WI38 (cell line): Measurements from ENCODE around the gene TLE7.
A peak's percentile ranks its signal among the peaks of the same experiment; 100 is the strongest.

Experiments
- H3K4me3 ChIP-seq: 2 replicates; pipeline ENCODE4 v1.5.1; 2011; ENCODE audit warnings: low read depth, mild to moderate bottlenecking, control low read depth, low read length
- TF ChIP-seq, protein P1 (sequence below): IDR thresholded peaks from 2 replicates; pipeline ENCODE4 v1.5.1; 2012; ENCODE audit warnings: low read depth, mild to moderate bottlenecking, control low read depth, low read length

TLE7 gene

DNA sequence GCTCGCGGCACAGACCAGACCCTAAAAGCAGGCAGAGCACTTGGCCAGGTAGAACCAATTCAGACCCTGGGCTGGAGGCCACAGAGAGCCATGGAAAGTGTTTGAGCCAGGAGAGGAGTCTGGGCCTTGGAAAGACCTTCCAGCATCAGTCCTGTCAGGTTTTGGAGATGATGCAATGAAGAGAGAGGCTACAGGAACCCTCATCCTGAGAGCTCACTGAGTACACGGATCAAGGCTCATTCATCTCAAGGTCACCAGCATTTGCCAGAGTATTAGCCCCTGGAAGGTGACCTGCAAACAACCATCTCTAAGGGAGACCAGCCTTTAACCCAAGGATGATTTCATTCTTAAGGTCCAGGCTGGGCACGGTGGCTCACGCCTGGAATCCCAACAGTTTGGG is 27.8 kb downstream of the TLE7 start:
- H3K4me3 ChIP-seq = no peak overlapping the region
- TF ChIP-seq, protein P1, sequence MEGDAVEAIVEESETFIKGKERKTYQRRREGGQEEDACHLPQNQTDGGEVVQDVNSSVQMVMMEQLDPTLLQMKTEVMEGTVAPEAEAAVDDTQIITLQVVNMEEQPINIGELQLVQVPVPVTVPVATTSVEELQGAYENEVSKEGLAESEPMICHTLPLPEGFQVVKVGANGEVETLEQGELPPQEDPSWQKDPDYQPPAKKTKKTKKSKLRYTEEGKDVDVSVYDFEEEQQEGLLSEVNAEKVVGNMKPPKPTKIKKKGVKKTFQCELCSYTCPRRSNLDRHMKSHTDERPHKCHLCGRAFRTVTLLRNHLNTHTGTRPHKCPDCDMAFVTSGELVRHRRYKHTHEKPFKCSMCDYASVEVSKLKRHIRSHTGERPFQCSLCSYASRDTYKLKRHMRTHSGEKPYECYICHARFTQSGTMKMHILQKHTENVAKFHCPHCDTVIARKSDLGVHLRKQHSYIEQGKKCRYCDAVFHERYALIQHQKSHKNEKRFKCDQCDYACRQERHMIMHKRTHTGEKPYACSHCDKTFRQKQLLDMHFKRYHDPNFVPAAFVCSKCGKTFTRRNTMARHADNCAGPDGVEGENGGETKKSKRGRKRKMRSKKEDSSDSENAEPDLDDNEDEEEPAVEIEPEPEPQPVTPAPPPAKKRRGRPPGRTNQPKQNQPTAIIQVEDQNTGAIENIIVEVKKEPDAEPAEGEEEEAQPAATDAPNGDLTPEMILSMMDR = no peak

DNA sequence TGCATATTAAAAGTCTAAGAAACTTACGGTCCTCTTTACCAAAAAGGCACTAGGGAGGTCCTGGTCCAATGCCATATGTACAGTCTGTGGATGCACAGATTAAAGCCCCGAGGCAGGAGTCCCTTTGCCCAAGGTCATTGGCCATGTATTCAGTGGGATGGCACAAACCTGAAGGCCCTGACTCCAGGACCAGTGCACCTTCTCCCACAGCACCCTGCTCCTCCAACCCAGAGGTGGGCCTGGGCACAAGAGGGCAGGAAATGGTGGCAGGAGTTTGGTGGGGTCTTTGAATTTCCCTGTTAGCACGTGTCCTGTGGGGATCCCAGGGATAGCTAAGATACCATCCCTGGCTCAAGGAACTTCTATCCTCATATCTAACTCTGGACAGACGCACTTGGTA is 28.5 kb downstream of the TLE7 start:
- H3K4me3 ChIP-seq = no peak overlapping the region
- TF ChIP-seq, protein P1 = no peak

DNA sequence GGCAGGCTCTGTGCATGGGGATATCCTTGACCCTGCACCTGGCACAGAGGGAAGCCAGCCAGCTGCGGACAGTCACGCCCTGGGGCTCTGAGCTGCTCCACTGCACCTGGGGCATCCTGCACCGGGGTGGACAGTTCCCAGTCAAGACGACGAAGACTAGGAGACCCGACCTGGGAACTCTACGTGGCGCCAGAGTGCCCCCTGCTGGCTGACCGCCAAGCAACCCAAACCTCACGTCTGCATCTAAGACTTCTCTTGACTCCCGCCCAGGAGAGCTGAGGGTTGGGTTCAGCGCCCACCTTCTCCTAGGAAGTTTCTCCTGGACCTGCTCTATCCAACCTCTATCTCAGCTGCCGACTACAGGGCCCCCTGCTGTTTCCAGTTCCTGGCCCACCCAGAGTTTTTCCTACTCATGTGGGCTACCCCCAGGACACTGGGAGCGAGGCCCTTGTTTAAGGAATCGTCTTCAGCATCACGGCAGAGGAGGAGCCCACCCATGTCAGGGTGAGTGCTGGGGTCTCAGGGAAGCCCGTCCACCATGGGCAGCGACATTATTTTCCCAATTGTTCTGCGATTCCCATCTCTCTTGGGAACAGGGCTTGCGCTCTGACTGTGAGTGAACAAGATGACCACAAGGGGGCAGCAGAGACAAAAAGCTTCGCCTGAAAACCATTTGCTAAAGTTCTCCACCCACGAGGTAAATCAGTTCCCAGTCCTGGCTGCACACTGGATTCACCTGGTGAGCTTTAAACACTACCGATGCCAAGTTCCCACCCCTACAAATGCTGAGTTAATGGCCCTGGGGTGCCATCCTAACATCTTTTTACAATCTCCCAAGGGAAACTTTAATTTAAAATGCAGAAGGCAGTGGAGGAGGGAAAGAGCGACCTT is 29.3 kb downstream of the TLE7 start:
- no peak overlapping the region for H3K4me3 ChIP-seq
- TF ChIP-seq, protein P1 = peak; percentile 79

DNA sequence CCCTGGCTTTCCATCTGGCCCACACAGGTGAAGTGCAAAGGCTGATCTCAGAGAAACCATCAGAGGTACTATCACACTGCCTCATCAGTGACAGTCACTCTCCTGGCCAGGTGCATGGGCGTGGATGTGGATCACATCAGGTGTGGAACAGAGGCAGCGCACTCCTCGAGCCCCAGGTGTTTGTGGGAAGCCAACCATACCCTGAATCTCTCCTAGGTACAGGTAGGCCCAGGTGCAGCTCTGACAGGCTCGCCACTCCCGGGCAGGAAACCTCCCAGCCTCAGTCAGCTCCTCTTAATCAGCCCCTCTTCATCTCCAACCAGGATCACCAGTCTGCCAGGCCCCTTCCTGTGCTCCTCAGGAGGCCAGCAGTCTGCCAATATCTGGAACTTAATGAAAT is 31.7 kb downstream of the TLE7 start:
- TF ChIP-seq, protein P1 = no peak
- no peak overlapping the region for H3K4me3 ChIP-seq

DNA sequence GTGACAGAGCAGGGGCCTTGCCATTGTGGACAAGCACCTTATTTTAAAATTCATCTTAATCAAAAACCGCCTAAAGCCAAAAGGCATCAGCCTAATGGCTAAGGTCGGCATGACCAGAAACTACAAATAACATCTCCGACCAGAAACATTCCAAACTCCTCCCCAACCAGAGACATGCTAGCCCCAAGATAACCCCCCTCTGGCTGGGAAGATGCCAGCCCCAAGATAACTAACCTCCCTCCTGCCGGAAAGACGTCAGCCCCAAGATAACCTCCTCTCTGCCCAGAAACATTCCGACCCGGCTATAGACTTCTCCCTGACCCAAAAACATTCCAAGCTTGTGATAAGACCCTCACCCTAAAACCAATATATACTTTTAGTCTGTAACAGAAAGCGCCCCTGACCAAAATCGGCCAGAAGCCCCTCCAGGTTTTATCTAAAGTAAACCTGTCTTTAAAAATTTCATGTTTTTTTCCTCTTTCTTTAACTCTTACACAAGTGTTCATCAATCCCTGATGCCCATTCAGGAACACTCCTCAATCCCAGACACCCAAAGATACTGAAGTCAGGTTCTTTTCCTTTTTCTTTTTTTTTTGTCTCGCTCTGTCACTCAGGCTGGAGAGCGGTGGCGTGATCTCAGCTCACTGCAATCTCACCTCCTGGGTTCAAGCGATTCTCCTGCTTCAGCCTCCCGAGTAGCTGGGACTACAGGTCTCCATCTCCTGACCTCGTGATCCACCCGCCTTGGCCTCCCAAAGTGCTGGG is 32.7 kb downstream of the TLE7 start:
- no peak overlapping the region for H3K4me3 ChIP-seq
- TF ChIP-seq, protein P1 = no peak

DNA sequence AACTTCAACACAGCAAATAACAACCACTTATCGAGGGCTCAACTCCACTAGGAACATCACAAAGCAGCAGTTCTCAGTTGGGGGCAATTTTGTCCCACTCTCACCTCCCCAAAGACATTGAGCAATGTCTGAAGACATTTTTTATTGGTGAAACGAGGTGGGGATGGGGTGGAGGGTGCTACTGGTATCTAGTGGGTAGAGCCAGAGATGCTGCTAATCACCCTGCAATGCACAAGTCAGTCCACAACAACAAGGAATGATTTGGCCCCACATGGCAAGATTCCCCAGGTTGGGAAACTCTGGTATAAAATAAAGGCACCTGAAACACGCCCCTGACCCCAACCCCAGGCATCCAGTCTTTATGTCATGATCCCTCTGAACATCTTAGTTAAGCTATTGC is 33.3 kb downstream of the TLE7 start:
- TF ChIP-seq, protein P1 = no peak
- H3K4me3 ChIP-seq = no peak overlapping the region

DNA sequence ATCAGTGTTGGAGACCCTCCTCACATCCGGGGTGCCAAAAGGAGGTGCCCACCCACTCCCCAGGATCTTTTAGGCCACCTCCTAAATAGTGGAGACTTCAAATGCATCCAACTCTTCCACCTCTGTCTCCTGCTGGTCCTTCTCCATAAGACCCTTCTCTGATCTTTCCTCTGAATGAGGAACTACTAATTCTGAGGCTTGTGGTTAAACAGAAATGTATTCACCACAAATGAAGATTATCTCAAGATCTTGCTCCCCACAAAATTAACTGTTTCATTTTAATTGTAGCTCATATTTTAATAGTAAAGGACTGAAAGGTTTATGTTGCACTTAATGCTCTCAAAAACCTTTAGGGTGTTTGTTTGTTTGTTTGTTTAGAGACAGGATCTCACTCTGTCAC is 34.1 kb downstream of the TLE7 start:
- no peak overlapping the region for H3K4me3 ChIP-seq
- TF ChIP-seq, protein P1 = no peak
